DOHH2 (cell line): ENCODE data around the gene UBA5.

ENCODE experiments used
- H3F3A ChIP-seq: fragments of 200-600 bp; sonication (generic), shearing (Covaris generic); 2 replicates; pipeline ENCODE4 v1.6.0; 2016; ENCODE audit warnings: antibody characterized with exemption, mild to moderate bottlenecking; ENCODE audit not compliant: control insufficient read depth, insufficient read depth
- H3K27ac ChIP-seq: fragments of 200-600 bp; sonication (generic); 2 replicates; pipeline ENCODE4 v1.5.1; 2014; ENCODE audit warnings: low read depth, mild to moderate bottlenecking, low read length, moderate library complexity
- H3K27me3 ChIP-seq: fragments of 200-600 bp; sonication (generic); 2 replicates; pipeline ENCODE4 v1.6.1; 2014; ENCODE audit warnings: mild to moderate bottlenecking, low read length, mixed read lengths; ENCODE audit not compliant: control insufficient read depth
- H3K36me3 ChIP-seq: fragments of 200-600 bp; sonication (generic); 2 replicates; pipeline ENCODE4 v1.6.1; 2014; ENCODE audit warnings: mild to moderate bottlenecking, low read length, moderate library complexity, mixed read lengths; ENCODE audit not compliant: control insufficient read depth
- H3K4me1 ChIP-seq: fragments of 200-600 bp; sonication (generic); 2 replicates; pipeline ENCODE4 v1.6.1; 2014; ENCODE audit warnings: mild to moderate bottlenecking, low read length, mixed read lengths; ENCODE audit not compliant: control insufficient read depth
- H3K4me2 ChIP-seq: fragments of 200-600 bp; sonication (generic); 2 replicates; pipeline ENCODE4 v1.6.0; 2014; ENCODE audit warnings: mild to moderate bottlenecking, low read length, moderate library complexity
- H3K4me3 ChIP-seq: fragments of 200-600 bp; sonication (generic); 2 replicates; pipeline ENCODE4 v1.5.1; 2014; ENCODE audit warnings: mild to moderate bottlenecking, low read length, mixed read lengths
- H3K79me2 ChIP-seq: fragments of 200-600 bp; sonication (generic); 2 replicates; pipeline ENCODE4 v1.6.1; 2014; ENCODE audit warnings: mild to moderate bottlenecking, low read length, mixed read lengths; ENCODE audit not compliant: control insufficient read depth
- H3K9me2 ChIP-seq: fragments of 200-600 bp; sonication (generic); replicated peaks from 2 replicates; pipeline ENCODE4 v1.6.1; 2014; ENCODE audit warnings: mild to moderate bottlenecking, low read length, mixed read lengths; ENCODE audit not compliant: control insufficient read depth
- H3K9me3 ChIP-seq: fragments of 200-600 bp; sonication (generic); 2 replicates; pipeline ENCODE4 v1.6.1; 2014; ENCODE audit warnings: antibody characterized with exemption, low read length, mixed read lengths; ENCODE audit not compliant: control insufficient read depth, insufficient read depth
- H4K20me1 ChIP-seq: fragments of 200-600 bp; sonication (generic); 2 replicates; pipeline ENCODE4 v1.6.0; 2014; ENCODE audit warnings: low read depth, mild to moderate bottlenecking, antibody characterized with exemption, low read length, moderate library complexity; ENCODE audit not compliant: control insufficient read depth, insufficient read depth
- EZH2phosphoT487 ChIP-seq: fragments of 200-600 bp; sonication (generic); IDR thresholded peaks from 2 replicates; pipeline ENCODE4 v1.6.1; 2017; ENCODE audit warnings: borderline replicate concordance, mild to moderate bottlenecking, antibody characterized with exemption, low read length, moderate library complexity, mixed read lengths
- TF ChIP-seq, protein P1 (sequence below): fragments of 200-600 bp; sonication (generic); IDR thresholded peaks from one replicate; pipeline ENCODE4 v1.5.1; 2014; ENCODE audit warnings: antibody characterized with exemption, mild to moderate bottlenecking, low read depth, low read length; ENCODE audit not compliant: poor library complexity, severe bottlenecking

Gene UBA5

GRCh38 chr3:132675408-132675807 is 15.3 kb downstream of the UBA5 start:
- Histone ChIP-seq H3K9me3 (no peaks in the 10 kb centered on the region), H3K27me3 (no peaks in the 10 kb centered on the region), H3K4me1 (no peaks in the 10 kb centered on the region), H3K4me3 (no peak overlapping the region), H3K9me2 (no peaks in the 10 kb centered on the region), H3K4me2 (no peak overlapping the region), H3K36me3 (peaks cover 59% of the 10 kb centered on the region), H3K79me2 (no peaks in the 10 kb centered on the region), H4K20me1 (no peaks in the 10 kb centered on the region), H3K27ac (no peak overlapping the region), H3F3A (0 out of 2 replicates have a peak, but pooled peaks cover 3% of the 10 kb centered on the region)
- no peak for TF ChIP-seq EZH2phosphoT487
- TF ChIP-seq, protein P1, sequence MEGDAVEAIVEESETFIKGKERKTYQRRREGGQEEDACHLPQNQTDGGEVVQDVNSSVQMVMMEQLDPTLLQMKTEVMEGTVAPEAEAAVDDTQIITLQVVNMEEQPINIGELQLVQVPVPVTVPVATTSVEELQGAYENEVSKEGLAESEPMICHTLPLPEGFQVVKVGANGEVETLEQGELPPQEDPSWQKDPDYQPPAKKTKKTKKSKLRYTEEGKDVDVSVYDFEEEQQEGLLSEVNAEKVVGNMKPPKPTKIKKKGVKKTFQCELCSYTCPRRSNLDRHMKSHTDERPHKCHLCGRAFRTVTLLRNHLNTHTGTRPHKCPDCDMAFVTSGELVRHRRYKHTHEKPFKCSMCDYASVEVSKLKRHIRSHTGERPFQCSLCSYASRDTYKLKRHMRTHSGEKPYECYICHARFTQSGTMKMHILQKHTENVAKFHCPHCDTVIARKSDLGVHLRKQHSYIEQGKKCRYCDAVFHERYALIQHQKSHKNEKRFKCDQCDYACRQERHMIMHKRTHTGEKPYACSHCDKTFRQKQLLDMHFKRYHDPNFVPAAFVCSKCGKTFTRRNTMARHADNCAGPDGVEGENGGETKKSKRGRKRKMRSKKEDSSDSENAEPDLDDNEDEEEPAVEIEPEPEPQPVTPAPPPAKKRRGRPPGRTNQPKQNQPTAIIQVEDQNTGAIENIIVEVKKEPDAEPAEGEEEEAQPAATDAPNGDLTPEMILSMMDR, result no peak

DNA sequence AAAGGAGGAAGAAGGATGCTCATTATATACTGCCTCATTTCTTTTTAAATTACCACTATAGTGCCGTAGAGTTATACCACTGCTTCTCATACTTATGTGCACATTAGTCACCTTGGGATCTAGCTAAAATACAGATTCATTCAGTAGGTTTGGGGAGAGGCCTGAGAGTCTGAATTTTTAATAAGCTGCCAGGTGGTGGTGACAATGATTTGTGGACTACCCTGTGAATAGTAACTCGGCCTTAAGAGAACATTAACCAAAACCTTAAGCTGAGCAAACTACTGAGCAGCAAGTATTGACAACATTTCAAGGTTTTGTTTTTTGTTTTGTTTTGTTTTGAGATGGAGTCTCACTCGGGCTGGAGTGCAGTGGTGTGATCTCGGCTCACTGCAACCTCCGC is 19.8 kb downstream of the UBA5 start:
- no peaks in the 10 kb centered on the region for H4K20me1 ChIP-seq
- H3K27me3 ChIP-seq, result no peaks in the 10 kb centered on the region
- no peaks in the 10 kb centered on the region for H3F3A ChIP-seq
- H3K9me3 ChIP-seq, result no peaks in the 10 kb centered on the region
- no peak overlapping the region for H3K4me3 ChIP-seq
- no peak for TF ChIP-seq EZH2phosphoT487
- TF ChIP-seq, protein P1, result no peak
- no peaks in the 10 kb centered on the region for H3K4me1 ChIP-seq
- H3K4me2 ChIP-seq, result no peak overlapping the region
- peaks cover 25% of the 10 kb centered on the region for H3K36me3 ChIP-seq
- no peaks in the 10 kb centered on the region for H3K9me2 ChIP-seq
- no peak overlapping the region for H3K27ac ChIP-seq
- no peaks in the 10 kb centered on the region for H3K79me2 ChIP-seq

DNA sequence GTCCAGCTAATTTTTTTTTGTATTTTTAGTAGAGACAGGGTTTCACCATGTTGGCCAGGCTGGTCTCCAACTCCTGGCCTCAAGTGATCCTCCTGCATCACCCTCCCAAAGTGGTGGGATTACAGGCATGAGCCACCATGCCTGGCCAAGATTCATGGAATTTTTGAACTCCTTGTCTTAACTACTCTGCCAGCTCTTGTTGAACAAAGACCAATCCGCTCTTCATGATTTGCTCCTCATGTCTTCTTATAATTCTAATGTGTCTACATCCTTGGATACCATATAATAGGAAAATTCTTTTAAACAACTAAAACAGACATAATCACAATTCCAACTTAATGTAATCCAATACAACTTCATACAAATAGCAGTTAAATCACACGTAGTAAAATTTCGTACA is 21.3 kb downstream of the UBA5 start:
- Histone ChIP-seq H3K79me2 (no peaks in the 10 kb centered on the region), H3K36me3 (peaks cover 14% of the 10 kb centered on the region), H3K9me3 (no peaks in the 10 kb centered on the region), H3K4me2 (no peak overlapping the region), H3K27ac (no peak overlapping the region), H3K27me3 (no peaks in the 10 kb centered on the region), H3K9me2 (no peaks in the 10 kb centered on the region), H4K20me1 (no peaks in the 10 kb centered on the region), H3F3A (no peaks in the 10 kb centered on the region), H3K4me3 (no peak overlapping the region), H3K4me1 (no peaks in the 10 kb centered on the region)
- no peak for TF ChIP-seq EZH2phosphoT487
- TF ChIP-seq, protein P1, result no peak

DNA sequence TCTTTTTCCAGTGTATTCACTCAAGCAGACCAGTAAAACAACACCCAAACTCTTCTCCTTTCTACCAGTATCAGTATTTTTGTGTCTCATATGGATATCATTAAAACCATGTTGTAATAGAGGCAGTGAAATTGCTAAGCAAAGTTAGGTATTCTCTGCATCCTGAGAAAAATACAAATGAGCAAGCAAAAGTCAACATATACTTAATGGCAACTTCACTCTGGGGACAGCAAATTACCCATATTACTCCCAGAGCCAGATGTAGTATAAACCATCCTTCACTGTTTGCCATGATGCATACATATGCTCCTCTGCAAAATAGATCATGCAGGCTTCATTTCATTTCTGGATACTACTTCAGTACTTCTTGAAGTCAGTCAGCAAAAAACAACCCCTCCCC is 22.1 kb downstream of the UBA5 start:
- no peaks in the 10 kb centered on the region for H4K20me1 ChIP-seq
- peaks cover 6% of the 10 kb centered on the region for H3K36me3 ChIP-seq
- no peaks in the 10 kb centered on the region for H3K4me1 ChIP-seq
- TF ChIP-seq, protein P1, result no peak
- TF ChIP-seq EZH2phosphoT487, result no peak
- H3K27ac ChIP-seq, result no peak overlapping the region
- H3K27me3 ChIP-seq, result no peaks in the 10 kb centered on the region
- no peaks in the 10 kb centered on the region for H3K79me2 ChIP-seq
- no peak overlapping the region for H3K4me3 ChIP-seq
- H3K9me2 ChIP-seq, result no peaks in the 10 kb centered on the region
- no peak overlapping the region for H3K4me2 ChIP-seq
- no peaks in the 10 kb centered on the region for H3K9me3 ChIP-seq
- no peaks in the 10 kb centered on the region for H3F3A ChIP-seq
